ENCODE data around the gene ZNF385B.

DNA sequence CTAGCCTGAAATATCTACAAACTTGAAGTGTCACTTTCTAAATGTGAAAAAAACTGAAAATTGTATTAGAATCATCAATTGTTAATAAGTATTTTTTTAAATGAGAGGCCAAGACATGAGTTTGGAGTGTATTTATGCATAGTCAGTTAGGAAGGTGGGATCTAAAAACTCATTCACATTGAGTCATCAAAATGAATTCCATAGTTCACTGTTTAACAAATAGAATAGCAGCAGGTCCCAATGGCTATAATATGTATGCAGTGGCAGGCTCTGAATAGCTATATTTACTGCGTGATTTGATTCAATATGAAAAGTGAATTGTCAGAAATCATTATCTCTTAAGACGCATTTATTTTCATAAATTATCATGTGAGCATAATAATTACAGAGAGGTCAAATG is 256.1 kb downstream of the ZNF385B start:
- TF ChIP-seq TP53 (CRISPR knock-in tag; IDR thresholded peaks at IDR 0.05) (no peak), GABPB1 (CRISPR knock-in tag; IDR thresholded peaks at IDR 0.05) (no peak), ZBTB21 (CRISPR knock-in tag; IDR thresholded peaks at IDR 0.05; ENCODE audit: borderline replicate concordance) (no peak), CREM (CRISPR knock-in tag; IDR thresholded peaks at IDR 0.05) (no peak), CREB1 (CRISPR knock-in tag; IDR thresholded peaks at IDR 0.05) (no peak), ZNF138 (CRISPR knock-in tag; conservative IDR thresholded peaks at IDR 0.05) (no peak)
- TF ChIP-seq, protein P1, sequence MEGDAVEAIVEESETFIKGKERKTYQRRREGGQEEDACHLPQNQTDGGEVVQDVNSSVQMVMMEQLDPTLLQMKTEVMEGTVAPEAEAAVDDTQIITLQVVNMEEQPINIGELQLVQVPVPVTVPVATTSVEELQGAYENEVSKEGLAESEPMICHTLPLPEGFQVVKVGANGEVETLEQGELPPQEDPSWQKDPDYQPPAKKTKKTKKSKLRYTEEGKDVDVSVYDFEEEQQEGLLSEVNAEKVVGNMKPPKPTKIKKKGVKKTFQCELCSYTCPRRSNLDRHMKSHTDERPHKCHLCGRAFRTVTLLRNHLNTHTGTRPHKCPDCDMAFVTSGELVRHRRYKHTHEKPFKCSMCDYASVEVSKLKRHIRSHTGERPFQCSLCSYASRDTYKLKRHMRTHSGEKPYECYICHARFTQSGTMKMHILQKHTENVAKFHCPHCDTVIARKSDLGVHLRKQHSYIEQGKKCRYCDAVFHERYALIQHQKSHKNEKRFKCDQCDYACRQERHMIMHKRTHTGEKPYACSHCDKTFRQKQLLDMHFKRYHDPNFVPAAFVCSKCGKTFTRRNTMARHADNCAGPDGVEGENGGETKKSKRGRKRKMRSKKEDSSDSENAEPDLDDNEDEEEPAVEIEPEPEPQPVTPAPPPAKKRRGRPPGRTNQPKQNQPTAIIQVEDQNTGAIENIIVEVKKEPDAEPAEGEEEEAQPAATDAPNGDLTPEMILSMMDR (IDR thresholded peaks at IDR 0.05) = no peak
- TF ChIP-seq, protein P2, sequence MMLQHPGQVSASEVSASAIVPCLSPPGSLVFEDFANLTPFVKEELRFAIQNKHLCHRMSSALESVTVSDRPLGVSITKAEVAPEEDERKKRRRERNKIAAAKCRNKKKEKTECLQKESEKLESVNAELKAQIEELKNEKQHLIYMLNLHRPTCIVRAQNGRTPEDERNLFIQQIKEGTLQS (CRISPR knock-in tag; conservative IDR thresholded peaks at IDR 0.05) = no peak
- TF ChIP-seq, protein P3, sequence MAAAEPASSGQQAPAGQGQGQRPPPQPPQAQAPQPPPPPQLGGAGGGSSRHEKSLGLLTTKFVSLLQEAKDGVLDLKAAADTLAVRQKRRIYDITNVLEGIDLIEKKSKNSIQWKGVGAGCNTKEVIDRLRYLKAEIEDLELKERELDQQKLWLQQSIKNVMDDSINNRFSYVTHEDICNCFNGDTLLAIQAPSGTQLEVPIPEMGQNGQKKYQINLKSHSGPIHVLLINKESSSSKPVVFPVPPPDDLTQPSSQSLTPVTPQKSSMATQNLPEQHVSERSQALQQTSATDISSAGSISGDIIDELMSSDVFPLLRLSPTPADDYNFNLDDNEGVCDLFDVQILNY (CRISPR knock-in tag; IDR thresholded peaks at IDR 0.05) = no peak
- TF ChIP-seq, protein P4, sequence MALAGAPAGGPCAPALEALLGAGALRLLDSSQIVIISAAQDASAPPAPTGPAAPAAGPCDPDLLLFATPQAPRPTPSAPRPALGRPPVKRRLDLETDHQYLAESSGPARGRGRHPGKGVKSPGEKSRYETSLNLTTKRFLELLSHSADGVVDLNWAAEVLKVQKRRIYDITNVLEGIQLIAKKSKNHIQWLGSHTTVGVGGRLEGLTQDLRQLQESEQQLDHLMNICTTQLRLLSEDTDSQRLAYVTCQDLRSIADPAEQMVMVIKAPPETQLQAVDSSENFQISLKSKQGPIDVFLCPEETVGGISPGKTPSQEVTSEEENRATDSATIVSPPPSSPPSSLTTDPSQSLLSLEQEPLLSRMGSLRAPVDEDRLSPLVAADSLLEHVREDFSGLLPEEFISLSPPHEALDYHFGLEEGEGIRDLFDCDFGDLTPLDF (CRISPR knock-in tag; IDR thresholded peaks at IDR 0.05) = no peak
- TF ChIP-seq, protein P5, sequence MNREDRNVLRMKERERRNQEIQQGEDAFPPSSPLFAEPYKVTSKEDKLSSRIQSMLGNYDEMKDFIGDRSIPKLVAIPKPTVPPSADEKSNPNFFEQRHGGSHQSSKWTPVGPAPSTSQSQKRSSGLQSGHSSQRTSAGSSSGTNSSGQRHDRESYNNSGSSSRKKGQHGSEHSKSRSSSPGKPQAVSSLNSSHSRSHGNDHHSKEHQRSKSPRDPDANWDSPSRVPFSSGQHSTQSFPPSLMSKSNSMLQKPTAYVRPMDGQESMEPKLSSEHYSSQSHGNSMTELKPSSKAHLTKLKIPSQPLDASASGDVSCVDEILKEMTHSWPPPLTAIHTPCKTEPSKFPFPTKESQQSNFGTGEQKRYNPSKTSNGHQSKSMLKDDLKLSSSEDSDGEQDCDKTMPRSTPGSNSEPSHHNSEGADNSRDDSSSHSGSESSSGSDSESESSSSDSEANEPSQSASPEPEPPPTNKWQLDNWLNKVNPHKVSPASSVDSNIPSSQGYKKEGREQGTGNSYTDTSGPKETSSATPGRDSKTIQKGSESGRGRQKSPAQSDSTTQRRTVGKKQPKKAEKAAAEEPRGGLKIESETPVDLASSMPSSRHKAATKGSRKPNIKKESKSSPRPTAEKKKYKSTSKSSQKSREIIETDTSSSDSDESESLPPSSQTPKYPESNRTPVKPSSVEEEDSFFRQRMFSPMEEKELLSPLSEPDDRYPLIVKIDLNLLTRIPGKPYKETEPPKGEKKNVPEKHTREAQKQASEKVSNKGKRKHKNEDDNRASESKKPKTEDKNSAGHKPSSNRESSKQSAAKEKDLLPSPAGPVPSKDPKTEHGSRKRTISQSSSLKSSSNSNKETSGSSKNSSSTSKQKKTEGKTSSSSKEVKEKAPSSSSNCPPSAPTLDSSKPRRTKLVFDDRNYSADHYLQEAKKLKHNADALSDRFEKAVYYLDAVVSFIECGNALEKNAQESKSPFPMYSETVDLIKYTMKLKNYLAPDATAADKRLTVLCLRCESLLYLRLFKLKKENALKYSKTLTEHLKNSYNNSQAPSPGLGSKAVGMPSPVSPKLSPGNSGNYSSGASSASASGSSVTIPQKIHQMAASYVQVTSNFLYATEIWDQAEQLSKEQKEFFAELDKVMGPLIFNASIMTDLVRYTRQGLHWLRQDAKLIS (CRISPR knock-in tag; IDR thresholded peaks at IDR 0.05; ENCODE audit: borderline replicate concordance) = no peak
